WTC11 (cell line): Measurements from ENCODE around the gene NUCB2. TPM values are rescaled to one million over a fixed set of nuclear protein-coding genes. Genes with fewer than 3 reads are reported as not detected.
A peak's percentile ranks its signal among the peaks of the same experiment; 100 is the strongest.

Experiments
- ATAC-seq: fragments of 200-7000 bp; cut with Tn5 transposase; 2 replicates; pipeline ENCODE4 v1.10.0; 2021; ENCODE audit warnings: mild to moderate bottlenecking, moderate library complexity
- CTCF ChIA-PET: fragments of 300-600 bp; sonication (Branson Sonifier 250); formaldehyde crosslinking; loops from one replicate; lab custom pipeline; 2021; ENCODE audit warnings: antibody characterized with exemption; lab: Charles Lee
- POLR2A ChIA-PET: fragments of 350-600 bp; sonication (Branson Sonifier 250); formaldehyde crosslinking; loops from one replicate; lab custom pipeline; 2021; ENCODE audit warnings: antibody characterized with exemption; lab: Charles Lee
- DNase-seq: peaks from one replicate; pipeline ENCODE4 v3.0.0; 2021; ENCODE audit warnings: low spot score
- H3K27ac Mint-ChIP-seq: 2 replicates; pipeline ENCODE4 v1.8.0; 2021; ENCODE audit warnings: mixed read lengths
- H3K27me3 Mint-ChIP-seq: 2 replicates; pipeline ENCODE4 v1.8.0; 2021; ENCODE audit warnings: low read depth, mild to moderate bottlenecking, moderate library complexity, mixed read lengths
- H3K36me3 Mint-ChIP-seq: 2 replicates; pipeline ENCODE4 v1.8.0; 2021; ENCODE audit warnings: mixed read lengths
- H3K4me1 Mint-ChIP-seq: 2 replicates; pipeline ENCODE4 v1.8.0; 2022; ENCODE audit warnings: mixed read lengths
- H3K4me3 Mint-ChIP-seq: 2 replicates; pipeline ENCODE4 v1.8.0; 2021; ENCODE audit warnings: mild to moderate bottlenecking, moderate library complexity, mixed read lengths
- H3K9me3 Mint-ChIP-seq: 2 replicates; pipeline ENCODE4 v1.8.0; 2021; ENCODE audit warnings: mixed read lengths
- ATF1 ChIP-seq: sonication (generic); formaldehyde crosslinking; IDR thresholded peaks from 2 replicates; pipeline ENCODE4 v1.8.1; 2023; ENCODE audit warnings: mild to moderate bottlenecking, moderate library complexity, missing genetic modification reagents
- CTCF ChIP-seq: fragments of 200-600 bp; IDR thresholded peaks from 2 replicates; pipeline ENCODE4 v1.8.0; 2022; ENCODE audit warnings: antibody characterized with exemption
- ESRRA ChIP-seq: sonication (generic); formaldehyde crosslinking; IDR thresholded peaks from 2 replicates; pipeline ENCODE4 v1.8.1; 2022; ENCODE audit warnings: mild to moderate bottlenecking, missing genetic modification reagents, borderline replicate concordance
- GABPB1 ChIP-seq: sonication (generic); formaldehyde crosslinking; IDR thresholded peaks from 2 replicates; pipeline ENCODE4 v1.8.1; 2023; ENCODE audit warnings: mild to moderate bottlenecking, missing genetic modification reagents
- GRHL2 ChIP-seq: fragments of 250-450 bp; sonication (Bioruptor Pico); IDR thresholded peaks from 2 replicates; pipeline ENCODE4 v1.8.0; 2022; ENCODE audit warnings: mild to moderate bottlenecking, moderate library complexity; ENCODE audit not compliant: insufficient replicate concordance, severe bottlenecking
- GTF2I ChIP-seq: fragments of 250-450 bp; sonication (Bioruptor Pico); conservative IDR thresholded peaks from 2 replicates; pipeline ENCODE4 v1.4.0; 2021; ENCODE audit warnings: mild to moderate bottlenecking
- HMGA2 ChIP-seq: fragments of 250-450 bp; sonication (Bioruptor Pico); IDR thresholded peaks from 2 replicates; pipeline ENCODE4 v1.4.0; 2021; ENCODE audit warnings: mild to moderate bottlenecking, moderate library complexity
- PRRX2 ChIP-seq: fragments of 250-450 bp; sonication (Bioruptor Pico); IDR thresholded peaks from 2 replicates; pipeline ENCODE4 v1.8.0; 2021; ENCODE audit warnings: mild to moderate bottlenecking
- TCF7 ChIP-seq: sonication (generic); formaldehyde crosslinking; IDR thresholded peaks from 2 replicates; pipeline ENCODE4 v1.8.0; 2022; ENCODE audit warnings: mild to moderate bottlenecking, low read depth, missing genetic modification reagents, moderate library complexity
- ZNF121 ChIP-seq: sonication (generic); formaldehyde crosslinking; IDR thresholded peaks from 2 replicates; pipeline ENCODE4 v1.8.0; 2023; ENCODE audit warnings: missing genetic modification reagents
- ZNF138 ChIP-seq: sonication (generic); formaldehyde crosslinking; conservative IDR thresholded peaks from 2 replicates; pipeline ENCODE4 v1.8.1; 2022; ENCODE audit warnings: mild to moderate bottlenecking, moderate library complexity, missing genetic modification reagents
- ZNF263 ChIP-seq: sonication (generic); formaldehyde crosslinking; IDR thresholded peaks from 2 replicates; pipeline ENCODE4 v1.8.1; 2022; ENCODE audit warnings: low read depth, mild to moderate bottlenecking, moderate library complexity, missing genetic modification reagents
- ZNF416 ChIP-seq: fragments of 250-450 bp; sonication (Bioruptor Pico); IDR thresholded peaks from 2 replicates; pipeline ENCODE4 v1.9.0; 2021; ENCODE audit warnings: mild to moderate bottlenecking, inconsistent platforms
- total RNA-seq: library from RNA; stranded (reverse); gene quantifications from 3 replicates; pipeline ENCODE4 v1.2.3, GENCODE V29; 2021
- TF ChIP-seq, protein P1 (sequence below): sonication (generic); formaldehyde crosslinking; IDR thresholded peaks from 2 replicates; pipeline ENCODE4 v1.8.1; 2023; ENCODE audit warnings: mild to moderate bottlenecking, missing genetic modification reagents
- TF ChIP-seq, protein P2 (sequence below): sonication (generic); formaldehyde crosslinking; IDR thresholded peaks from 2 replicates; pipeline ENCODE4 v1.8.0; 2022; ENCODE audit warnings: mild to moderate bottlenecking, missing genetic modification reagents
- TF ChIP-seq, protein P3 (sequence below): sonication (generic); formaldehyde crosslinking; IDR thresholded peaks from 2 replicates; pipeline ENCODE4 v1.8.0; 2023; ENCODE audit warnings: missing genetic modification reagents
- TF ChIP-seq, protein P4 (sequence below): sonication (generic); formaldehyde crosslinking; IDR thresholded peaks from 2 replicates; pipeline ENCODE4 v1.8.1; 2023; ENCODE audit warnings: mild to moderate bottlenecking, missing genetic modification reagents, borderline replicate concordance
- TF ChIP-seq, protein P5 (sequence below): sonication (generic); formaldehyde crosslinking; IDR thresholded peaks from 2 replicates; pipeline ENCODE4 v1.8.0; 2022; ENCODE audit warnings: mild to moderate bottlenecking, missing genetic modification reagents
- TF ChIP-seq, protein P6 (sequence below): sonication (generic); formaldehyde crosslinking; IDR thresholded peaks from 2 replicates; pipeline ENCODE4 v1.8.1; 2022; ENCODE audit warnings: mild to moderate bottlenecking, moderate library complexity, missing genetic modification reagents

NUCB2 gene
- total RNA-seq, 1 experiment from 2014 or later = 16.1 TPM

DNA sequence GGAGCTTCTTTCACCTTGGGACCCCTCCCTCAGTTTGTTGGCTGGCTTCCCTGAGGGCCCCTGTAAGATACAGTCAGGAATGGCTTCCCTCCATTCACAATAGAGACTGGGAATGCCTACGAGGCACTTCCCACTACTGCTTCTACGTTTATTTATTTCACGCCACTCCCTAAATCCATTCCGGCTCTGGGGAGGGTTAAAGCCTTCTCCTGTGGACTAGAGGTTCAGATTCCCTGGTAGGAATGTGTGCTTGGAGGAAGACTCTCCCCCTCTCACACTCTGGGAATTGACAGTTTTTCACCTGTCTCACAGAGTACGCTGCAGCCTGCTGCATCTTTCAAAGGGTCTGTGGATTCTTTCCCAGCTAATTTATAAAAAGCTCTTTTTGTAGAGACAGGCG, 3.3 kb upstream of the NUCB2 start (continued):
- TF ChIP-seq, protein P1, sequence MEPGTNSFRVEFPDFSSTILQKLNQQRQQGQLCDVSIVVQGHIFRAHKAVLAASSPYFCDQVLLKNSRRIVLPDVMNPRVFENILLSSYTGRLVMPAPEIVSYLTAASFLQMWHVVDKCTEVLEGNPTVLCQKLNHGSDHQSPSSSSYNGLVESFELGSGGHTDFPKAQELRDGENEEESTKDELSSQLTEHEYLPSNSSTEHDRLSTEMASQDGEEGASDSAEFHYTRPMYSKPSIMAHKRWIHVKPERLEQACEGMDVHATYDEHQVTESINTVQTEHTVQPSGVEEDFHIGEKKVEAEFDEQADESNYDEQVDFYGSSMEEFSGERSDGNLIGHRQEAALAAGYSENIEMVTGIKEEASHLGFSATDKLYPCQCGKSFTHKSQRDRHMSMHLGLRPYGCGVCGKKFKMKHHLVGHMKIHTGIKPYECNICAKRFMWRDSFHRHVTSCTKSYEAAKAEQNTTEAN (CRISPR knock-in tag) = no peak
- TF ChIP-seq ZNF416 (CRISPR knock-in tag) = no peak
- TF ChIP-seq, protein P2, sequence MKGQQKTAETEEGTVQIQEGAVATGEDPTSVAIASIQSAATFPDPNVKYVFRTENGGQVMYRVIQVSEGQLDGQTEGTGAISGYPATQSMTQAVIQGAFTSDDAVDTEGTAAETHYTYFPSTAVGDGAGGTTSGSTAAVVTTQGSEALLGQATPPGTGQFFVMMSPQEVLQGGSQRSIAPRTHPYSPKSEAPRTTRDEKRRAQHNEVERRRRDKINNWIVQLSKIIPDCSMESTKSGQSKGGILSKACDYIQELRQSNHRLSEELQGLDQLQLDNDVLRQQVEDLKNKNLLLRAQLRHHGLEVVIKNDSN = no peak
- no peak for TF ChIP-seq ZNF138
- TF ChIP-seq HMGA2 = no peak
- no peak for TF ChIP-seq ESRRA
- TF ChIP-seq, protein P3, sequence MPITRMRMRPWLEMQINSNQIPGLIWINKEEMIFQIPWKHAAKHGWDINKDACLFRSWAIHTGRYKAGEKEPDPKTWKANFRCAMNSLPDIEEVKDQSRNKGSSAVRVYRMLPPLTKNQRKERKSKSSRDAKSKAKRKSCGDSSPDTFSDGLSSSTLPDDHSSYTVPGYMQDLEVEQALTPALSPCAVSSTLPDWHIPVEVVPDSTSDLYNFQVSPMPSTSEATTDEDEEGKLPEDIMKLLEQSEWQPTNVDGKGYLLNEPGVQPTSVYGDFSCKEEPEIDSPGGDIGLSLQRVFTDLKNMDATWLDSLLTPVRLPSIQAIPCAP (CRISPR knock-in tag) = no peak
- no peak for TF ChIP-seq PRRX2 (CRISPR knock-in tag)
- TF ChIP-seq ZNF263 (CRISPR knock-in tag) = no peak

DNA sequence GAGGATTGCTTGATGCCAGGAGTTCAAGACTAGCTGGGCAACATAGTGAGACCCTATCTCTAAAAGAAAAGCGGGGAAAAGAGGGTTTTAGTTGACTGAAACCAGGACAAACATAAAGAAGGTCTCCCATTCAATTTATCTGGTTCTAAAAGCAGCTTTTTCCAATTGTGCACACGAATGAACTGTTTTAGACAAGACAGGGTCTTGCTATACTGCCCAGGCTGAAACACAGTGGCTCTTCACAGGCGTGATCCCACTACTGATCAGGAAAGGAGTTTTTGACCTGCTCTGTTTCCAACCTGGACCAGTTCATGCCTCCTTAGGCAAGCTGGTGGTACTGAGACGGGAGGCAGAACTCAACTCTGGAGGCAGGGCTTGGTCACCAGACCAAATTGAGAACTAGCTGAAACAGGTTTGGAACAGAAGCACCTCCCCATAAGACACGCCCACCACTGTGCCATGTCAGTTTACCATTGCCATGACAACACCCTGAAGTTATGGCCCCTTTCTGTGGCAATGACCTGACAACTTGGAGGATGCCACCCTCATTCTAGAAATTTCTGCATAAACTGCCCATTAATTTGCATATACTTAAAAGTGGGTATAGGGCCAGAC, 2.8 kb upstream of the NUCB2 start:
- ATAC-seq = 0 out of 2 replicates have a peak, but pooled peaks have one; percentile 1
- H3K27ac Mint-ChIP-seq = no peak overlapping the region
- CTCF ChIA-PET = no interaction called here
- TF ChIP-seq GTF2I (CRISPR knock-in tag) = 0 out of 2 replicates have a peak, but pooled peaks have one; percentile 9
- TF ChIP-seq GABPB1 (CRISPR knock-in tag) = no peak
- TF ChIP-seq ZNF121 (CRISPR knock-in tag) = peak; percentile 96
- no peak for TF ChIP-seq ATF1 (CRISPR knock-in tag)
- TF ChIP-seq, all 79 proteins: peak for 2
- Mint-ChIP-seq H3K9me3 (no peaks in the 10 kb centered on the region), H3K27me3 (peaks cover 56% of the 10 kb centered on the region), H3K4me3 (no peak overlapping the region), H3K36me3 (no peaks in the 10 kb centered on the region), H3K4me1 (peaks cover 5% of the 10 kb centered on the region)
- POLR2A ChIA-PET = interaction anchor here (0.6 kb wide), 1 partner anchor 80 kb away, joined by 3 read pairs; no protein-coding TSS in a partner anchor
- peak; percentile 59 for DNase-seq

DNA sequence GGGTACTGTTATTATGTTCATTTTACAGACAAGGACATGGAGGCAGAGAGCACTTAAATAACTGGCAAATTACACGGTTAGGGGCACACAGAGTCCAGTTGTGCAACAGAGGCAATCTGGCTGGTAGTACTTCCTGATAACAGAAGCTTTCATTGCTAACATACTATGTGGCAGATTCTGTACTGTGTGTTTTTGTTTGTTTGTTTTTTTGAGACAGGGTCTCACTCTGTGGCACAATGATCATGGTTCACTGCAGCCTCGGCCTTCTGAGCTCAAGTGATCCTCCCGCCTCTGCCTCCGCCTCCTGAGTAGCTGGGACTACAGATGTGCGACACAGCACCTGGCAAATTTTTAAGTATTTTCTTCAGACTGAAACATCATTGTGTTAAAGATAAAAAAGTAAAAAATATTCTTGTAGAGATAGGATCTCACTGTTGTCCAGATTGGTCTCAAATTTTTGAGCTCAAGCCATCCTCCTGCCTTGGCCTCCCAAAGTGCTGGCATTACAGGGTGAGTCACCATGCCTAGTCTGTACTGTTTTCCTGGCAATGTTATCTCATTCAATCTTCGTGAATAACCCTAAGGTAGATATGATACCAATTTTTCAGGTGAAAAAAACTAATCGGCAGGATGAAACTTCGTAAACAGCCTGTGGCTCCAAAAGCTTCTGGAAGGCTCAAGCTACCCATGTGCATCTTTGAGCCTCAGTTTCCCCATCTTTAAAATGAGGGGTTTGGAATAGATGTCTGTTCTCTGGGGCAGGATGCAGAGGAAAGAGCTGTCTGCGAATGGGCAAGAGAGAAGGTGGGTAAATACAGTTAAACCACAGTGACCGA, 921 bp upstream of the NUCB2 start:
- Mint-ChIP-seq H3K36me3 (no peaks in the 10 kb centered on the region), H3K4me3 (peak overlapping the region; percentile 88), H3K27me3 (peaks cover 56% of the 10 kb centered on the region), H3K4me1 (peaks cover 5% of the 10 kb centered on the region), H3K9me3 (no peaks in the 10 kb centered on the region), H3K27ac (no peak overlapping the region)
- no peak for ATAC-seq
- no peak for DNase-seq
- POLR2A ChIA-PET = interaction anchor here (0.6 to 0.7 kb wide), 2 partner anchors 26 to 264 kb away, joined by 3 read pairs; no protein-coding TSS in a partner anchor
- CTCF ChIA-PET = interaction anchor here (0.7 to 2.5 kb wide), 3 partner anchors 46 to 252 kb away, joined by 4 to 8 read pairs (median 4); partner anchors contain the start of gene KCNJ11
- TF ChIP-seq ZNF263 (CRISPR knock-in tag) = no peak
- no peak for TF ChIP-seq TCF7 (CRISPR knock-in tag)
- TF ChIP-seq CTCF = no peak
- no peak for TF ChIP-seq GRHL2 (CRISPR knock-in tag)
- no peak for TF ChIP-seq ZNF416 (CRISPR knock-in tag)
- TF ChIP-seq, protein P4, sequence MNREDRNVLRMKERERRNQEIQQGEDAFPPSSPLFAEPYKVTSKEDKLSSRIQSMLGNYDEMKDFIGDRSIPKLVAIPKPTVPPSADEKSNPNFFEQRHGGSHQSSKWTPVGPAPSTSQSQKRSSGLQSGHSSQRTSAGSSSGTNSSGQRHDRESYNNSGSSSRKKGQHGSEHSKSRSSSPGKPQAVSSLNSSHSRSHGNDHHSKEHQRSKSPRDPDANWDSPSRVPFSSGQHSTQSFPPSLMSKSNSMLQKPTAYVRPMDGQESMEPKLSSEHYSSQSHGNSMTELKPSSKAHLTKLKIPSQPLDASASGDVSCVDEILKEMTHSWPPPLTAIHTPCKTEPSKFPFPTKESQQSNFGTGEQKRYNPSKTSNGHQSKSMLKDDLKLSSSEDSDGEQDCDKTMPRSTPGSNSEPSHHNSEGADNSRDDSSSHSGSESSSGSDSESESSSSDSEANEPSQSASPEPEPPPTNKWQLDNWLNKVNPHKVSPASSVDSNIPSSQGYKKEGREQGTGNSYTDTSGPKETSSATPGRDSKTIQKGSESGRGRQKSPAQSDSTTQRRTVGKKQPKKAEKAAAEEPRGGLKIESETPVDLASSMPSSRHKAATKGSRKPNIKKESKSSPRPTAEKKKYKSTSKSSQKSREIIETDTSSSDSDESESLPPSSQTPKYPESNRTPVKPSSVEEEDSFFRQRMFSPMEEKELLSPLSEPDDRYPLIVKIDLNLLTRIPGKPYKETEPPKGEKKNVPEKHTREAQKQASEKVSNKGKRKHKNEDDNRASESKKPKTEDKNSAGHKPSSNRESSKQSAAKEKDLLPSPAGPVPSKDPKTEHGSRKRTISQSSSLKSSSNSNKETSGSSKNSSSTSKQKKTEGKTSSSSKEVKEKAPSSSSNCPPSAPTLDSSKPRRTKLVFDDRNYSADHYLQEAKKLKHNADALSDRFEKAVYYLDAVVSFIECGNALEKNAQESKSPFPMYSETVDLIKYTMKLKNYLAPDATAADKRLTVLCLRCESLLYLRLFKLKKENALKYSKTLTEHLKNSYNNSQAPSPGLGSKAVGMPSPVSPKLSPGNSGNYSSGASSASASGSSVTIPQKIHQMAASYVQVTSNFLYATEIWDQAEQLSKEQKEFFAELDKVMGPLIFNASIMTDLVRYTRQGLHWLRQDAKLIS (CRISPR knock-in tag) = no peak
- TF ChIP-seq, protein P5, sequence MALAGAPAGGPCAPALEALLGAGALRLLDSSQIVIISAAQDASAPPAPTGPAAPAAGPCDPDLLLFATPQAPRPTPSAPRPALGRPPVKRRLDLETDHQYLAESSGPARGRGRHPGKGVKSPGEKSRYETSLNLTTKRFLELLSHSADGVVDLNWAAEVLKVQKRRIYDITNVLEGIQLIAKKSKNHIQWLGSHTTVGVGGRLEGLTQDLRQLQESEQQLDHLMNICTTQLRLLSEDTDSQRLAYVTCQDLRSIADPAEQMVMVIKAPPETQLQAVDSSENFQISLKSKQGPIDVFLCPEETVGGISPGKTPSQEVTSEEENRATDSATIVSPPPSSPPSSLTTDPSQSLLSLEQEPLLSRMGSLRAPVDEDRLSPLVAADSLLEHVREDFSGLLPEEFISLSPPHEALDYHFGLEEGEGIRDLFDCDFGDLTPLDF (CRISPR knock-in tag) = no peak
- TF ChIP-seq, protein P6, sequence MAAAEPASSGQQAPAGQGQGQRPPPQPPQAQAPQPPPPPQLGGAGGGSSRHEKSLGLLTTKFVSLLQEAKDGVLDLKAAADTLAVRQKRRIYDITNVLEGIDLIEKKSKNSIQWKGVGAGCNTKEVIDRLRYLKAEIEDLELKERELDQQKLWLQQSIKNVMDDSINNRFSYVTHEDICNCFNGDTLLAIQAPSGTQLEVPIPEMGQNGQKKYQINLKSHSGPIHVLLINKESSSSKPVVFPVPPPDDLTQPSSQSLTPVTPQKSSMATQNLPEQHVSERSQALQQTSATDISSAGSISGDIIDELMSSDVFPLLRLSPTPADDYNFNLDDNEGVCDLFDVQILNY (CRISPR knock-in tag) = no peak
- no peak for TF ChIP-seq HMGA2
- TF ChIP-seq, protein P3 (CRISPR knock-in tag) = no peak
